Myocyte (in vitro differentiated cells): ENCODE data around the gene RNF130. TPM values are rescaled to one million over a fixed set of nuclear protein-coding genes. Genes with fewer than 3 reads are reported as not detected.
A peak's percentile ranks its signal among the peaks of the same experiment; 100 is the strongest.

Experiments used
- DNase-seq: peaks from one replicate; pipeline ENCODE4 v3.0.0-alpha.2; 2012; ENCODE audit warnings: low read depth
- total RNA-seq: library from RNA; depleted of rRNA; stranded (reverse); fragments of >200 nt; gene quantifications from 2 replicates; pipeline ENCODE4 v1.2.3, GENCODE V29; 2014

RNF130 gene
- total RNA-seq, 1 donor from 2014 or later = 36.8 TPM

GRCh38 chr5:180086816-180087399 is 15.3 kb upstream of the RNF130 start:
- no peak for DNase-seq

DNA sequence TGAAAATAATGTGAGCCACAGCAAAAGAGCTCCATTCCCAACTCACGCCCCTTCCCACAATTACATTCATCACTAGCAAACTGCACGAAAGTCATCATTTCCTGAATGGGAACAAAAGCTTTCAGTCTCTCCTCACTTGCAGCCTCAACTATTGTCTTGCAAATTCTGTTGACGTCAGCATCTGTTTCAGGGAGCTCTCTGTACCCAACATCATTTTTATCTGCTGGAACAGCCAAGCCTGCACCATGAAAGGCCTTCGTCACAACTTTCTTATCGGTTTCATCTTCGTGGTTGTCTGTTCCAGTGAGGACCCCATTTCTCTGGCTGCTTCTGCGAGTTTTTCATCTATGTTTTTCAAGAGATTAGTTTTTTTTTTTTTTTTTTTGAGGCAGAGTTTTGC is 14.3 kb upstream of the RNF130 start:
- DNase-seq = no peak

DNA sequence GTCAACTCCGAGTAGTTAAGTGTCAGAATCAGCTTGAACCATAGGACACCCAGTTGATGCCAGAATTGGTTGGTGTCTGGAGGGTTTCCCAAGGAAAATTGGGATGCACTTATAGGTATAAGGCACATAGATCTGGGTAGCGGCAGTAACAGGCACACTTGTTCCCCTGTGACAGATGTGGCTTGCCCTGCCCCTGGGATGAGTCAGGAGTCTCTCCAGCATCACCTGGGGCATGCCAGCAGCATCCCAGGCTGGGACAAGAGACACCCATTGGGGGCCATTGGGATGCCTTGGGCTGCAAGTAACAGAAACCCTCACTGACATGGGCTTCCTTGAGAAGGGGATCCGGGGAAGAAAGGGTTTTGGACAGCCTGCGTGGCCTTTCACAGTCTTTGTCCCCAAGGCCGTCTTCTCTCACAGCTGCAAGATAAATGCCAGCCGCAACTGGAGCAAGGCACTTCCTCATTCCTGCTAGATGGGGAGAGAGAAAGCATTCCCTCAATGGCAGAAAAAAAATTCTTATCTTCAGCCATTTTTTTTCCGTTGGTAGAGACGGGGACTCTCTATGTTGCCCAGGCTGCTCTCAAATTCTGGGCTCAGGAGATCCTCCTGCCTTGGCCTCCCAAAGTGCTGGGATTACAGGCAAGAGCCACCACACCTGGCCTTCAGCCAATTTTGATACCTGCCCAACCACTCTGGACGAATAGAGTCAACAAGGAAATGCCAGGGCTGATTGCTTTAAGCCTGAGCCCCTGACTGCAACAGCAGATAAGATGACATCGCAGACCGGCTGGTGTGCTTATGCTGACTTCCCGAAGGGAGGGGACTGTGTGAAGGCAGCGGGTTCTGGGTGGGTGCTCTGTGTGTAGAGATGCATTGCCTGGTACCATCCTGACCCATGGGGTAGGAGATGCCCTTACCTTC is 13.3 kb upstream of the RNF130 start:
- no peak for DNase-seq

DNA sequence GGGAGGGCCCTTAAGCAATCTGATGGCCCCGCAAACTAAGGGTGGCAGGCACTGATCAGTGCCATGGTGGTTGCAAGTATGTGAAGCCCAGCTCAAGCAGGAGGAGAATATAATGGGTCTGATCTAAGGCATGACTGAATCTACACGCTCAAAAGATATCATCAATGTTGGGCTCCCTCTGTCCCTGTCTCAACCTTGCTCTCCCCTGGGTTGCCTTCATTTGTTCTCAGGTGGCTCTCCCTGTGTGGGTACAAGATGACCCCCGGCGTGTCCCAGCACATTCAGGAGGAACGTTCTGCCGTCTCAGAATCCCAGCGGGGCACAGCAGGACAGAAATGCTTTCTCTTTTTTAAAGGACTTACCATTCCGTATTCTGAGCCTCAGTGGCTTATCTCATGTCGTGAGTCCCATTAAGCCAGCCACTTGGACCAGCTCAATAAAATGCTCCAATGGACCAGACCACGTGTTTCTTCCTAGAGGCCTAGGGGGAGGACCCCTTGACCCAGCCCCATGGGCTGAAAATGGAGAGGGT is 12.0 kb upstream of the RNF130 start:
- no peak for DNase-seq

- DNase-seq = no peak
Observed at GRCh38 chr5:180082633-180083420, 11.3 kb upstream of the RNF130 start.

DNA sequence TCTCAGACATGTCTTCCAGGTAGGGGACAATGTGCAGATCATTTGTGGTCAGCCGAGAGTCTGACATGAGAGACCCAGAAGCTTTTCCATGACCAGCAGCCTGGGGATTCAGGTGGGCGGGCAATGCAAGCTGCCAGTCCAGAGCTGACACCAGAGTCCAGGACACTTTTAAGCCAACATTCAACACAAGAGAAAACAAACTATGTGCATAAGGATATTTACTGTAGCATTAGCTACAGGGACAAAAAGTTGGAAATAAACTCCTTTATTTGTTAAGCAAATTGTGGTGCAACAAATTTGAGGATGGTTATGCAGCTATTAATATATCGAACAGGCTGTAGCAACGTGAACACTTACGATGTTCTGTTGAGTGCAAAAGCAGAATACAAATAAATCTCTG is 9.9 kb upstream of the RNF130 start:
- DNase-seq = no peak

DNA sequence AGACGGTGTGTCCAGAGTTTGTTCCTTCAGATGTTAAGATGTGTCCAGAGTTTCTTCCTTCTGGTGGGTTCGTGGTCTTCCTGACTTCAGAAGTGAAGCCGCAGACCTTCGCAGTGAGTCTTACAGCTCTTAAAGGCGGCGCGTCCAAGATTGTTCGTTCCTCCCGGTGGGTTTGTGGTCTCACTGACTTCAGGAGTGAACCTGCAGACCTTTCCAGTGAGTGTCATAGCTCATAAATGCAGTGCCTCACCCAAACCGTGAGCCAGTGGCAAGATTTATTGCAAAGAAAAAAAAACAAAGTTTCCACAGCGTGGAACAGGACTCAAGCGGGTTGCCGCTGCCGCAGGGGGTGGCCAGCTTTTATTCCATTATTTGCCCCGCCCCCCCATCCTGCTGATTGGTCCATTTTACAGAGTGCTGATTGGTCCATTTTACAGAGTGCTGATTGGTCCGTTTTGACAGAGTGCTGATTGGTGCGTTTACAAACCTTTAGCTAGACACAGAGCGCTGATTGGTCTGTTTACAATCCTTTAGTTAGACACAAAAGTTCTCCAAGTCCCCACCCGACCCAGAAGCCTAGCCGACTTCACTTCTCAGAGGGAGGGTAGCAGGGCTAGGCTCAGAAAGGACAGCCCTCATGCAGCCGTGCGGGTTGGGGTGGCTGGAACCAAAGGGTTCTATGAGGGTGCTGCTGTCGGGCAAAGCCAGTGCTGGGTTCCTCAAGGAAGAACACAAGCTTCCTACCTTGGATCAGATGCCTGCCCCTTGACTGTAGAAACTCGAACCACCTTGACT is 9.1 kb upstream of the RNF130 start:
- no peak for DNase-seq

DNA sequence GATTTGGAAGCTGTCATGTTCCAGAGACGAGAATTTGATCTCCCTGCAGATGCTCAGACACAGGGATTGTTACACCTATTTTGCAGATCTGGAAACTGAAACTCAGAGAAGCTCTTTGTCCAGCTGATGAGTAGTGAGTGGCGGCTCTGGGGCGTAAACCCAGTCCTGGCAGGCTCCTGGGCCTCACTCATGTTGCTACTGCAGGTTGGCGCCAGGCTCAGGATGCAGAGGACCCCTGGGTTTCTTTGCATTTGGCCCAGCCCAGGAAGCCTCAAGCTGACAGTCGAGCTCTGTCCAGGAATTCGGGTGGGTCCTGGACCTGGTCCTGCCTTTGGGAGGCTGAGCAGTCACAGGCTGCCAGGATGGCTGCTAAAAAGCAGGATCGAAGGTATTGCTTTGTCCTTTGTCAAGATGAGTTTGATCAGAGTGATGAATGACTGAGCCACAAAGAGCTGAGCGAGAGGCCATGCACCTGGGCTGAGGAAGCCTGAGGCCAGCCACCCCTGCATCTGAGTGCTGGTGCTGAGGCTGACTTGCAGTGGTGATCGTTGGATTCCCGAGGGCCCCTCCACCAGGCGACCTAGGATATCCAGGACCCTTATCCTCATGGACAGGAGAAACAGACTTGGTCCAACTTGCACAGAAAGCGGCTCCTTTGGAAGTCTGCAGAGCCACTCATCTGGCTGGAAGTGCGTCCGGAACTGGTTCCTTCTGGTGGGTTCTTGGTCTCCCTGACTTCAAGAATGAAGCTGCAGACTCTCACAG is 8.3 kb upstream of the RNF130 start:
- DNase-seq = no peak

- peak; percentile 18 for DNase-seq
Observed at GRCh38 chr5:180078348-180078747, 6.8 kb upstream of the RNF130 start.

DNA sequence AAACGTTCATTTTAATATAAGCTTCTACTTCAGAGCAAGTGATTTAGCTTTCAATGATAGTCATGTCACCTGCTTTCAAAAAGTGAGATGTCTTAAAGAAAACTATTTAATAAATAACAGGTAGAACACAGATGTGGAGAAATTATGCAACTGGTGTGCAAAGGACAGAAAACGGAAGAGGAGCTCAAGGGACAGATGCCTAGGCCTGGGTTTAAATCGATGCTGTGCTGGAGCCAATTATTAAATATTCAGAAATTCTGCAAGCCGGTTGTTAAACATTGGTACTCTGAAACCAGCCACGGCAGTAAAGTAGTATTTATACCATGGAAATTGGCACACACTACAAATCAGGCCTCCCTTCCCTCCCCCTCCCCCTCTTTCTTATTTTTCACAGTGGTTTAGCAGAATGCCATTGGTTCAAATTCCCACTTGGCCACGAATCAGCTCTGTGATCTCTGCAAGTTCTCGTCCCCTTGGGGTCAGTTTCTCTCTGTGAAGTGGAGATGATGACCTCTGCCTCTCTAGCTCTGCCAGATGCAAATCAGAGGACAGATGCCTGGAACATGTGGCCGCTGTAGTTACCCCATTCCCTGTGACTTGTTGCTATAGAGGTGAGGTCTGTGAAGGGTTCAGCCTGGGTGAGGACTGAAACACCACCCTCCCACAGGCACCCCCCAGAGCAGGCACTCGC is 6.2 kb upstream of the RNF130 start:
- DNase-seq = no peak

DNA sequence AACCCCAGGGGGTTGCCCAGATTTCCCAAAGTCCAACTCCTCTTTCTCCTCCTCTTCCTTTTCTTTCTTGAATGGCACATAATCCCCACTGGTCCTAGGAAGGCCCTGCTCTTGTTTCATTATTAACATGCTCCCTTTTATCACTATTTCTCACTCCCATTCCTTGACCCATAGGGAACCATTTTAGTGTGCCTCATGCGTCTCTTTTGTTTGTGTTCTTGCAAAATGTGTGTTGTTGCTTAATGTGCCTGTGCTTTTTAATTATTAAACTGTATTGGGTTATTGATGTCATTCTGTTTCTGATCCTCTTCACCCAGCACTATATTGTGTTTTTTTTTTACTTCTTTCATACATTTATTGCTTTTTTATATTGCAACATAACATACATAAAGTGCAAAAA is 4.1 kb upstream of the RNF130 start:
- no peak for DNase-seq

GRCh38 chr5:180074462-180074861 is 2.9 kb upstream of the RNF130 start:
- no peak for DNase-seq

DNA sequence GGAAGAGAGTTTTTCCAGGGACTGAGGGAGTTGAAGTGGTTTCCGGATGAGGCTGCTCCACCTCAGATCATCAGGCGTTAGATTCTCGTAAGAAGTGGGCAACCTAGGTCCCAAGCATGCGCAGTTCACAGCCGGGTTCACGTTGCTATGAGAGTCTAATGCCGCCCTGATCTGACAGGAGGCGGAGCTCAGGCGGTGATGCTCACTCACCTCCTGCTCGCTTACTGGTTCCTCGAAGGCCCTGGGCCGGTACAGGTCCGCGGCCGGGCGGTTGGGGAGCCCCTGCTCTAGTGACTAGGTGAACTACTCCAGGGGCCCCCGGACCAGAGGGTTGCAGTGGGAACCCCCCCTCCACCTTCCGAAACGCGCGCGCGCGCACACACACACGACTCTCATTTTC is 997 bp upstream of the RNF130 start:
- no peak for DNase-seq

DNA sequence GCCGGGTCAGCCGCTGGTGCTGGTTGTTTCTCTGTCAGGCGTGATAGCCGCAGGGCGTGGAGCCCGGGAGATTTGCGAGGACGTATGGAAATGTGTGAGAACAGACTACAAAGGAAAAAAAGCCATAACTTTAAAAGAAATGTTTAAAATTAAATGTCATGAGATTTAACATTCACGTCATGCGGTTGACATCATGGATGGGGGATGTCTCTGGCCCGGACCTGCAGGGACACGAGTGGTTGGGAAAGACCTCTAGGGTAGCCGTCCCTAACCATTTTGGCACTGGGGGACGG is 643 bp upstream of the RNF130 start:
- DNase-seq = no peak

DNA sequence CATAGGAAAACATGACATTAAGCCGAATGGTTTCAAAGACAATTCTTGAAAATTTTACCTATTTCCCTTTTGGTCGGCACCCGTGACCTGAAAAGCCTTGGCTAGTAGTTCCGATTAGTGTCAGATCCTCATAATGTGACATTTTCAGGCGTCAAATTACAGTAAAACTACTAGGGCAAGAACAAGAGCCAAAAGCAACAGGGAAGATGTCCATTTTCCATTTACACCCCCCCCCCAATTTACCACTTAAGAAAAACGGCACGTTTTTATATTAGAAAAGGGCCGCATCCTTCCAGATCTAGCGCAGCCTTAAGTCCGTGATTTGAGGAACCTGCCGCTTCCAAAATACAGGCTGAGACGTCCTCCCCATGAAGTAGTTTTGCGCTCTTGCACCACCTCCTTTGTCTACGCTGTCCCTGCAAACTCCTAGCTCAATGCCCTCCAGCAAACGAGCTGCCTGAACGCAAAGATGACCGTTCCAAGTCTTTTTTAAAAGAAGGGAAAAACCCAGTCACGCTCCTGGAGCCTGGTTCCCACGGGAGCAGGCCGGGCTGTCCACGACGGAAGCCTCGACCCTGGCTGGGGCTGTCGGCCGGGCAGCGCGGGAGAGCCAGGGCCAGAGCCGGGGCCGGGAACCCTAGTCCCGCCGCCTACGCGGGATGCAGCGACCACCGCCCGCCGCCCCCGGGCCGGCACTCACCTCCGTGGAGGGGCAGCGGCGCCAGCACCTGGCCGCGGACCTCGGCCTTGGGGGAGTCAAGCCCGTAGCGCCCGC is 616 bp downstream of the RNF130 start:
- peak; percentile 49 for DNase-seq

GRCh38 chr5:180069589-180070247 is 1.8 kb downstream of the RNF130 start:
- DNase-seq = no peak

GRCh38 chr5:180068519-180069090 is 3.0 kb downstream of the RNF130 start:
- DNase-seq = no peak

GRCh38 chr5:180067986-180068385 is 3.6 kb downstream of the RNF130 start:
- DNase-seq = no peak
